HG03469 (cell line): ENCODE measurements around the gene PARD3B.

ENCODE experiments used
- ATAC-seq: cut with Tn5 transposase; IDR thresholded peaks from one replicate; pipeline ENCODE4 v1.9.1; 2021; ENCODE audit warnings: mild to moderate bottlenecking, moderate library complexity, moderate number of reproducible peaks; ENCODE audit not compliant: unreplicated experiment

Gene PARD3B

GRCh38 chr2:204986641-204987040, 441.4 kb downstream of the PARD3B start:
- ATAC-seq: no peak

GRCh38 chr2:204988836-204989235, 443.6 kb downstream of the PARD3B start:
- ATAC-seq: no peak

GRCh38 chr2:204989877-204990276, 444.6 kb downstream of the PARD3B start:
- ATAC-seq: no peak

- no peak for ATAC-seq
These were observed 456.2 kb downstream of the PARD3B start for GRCh38 chr2:205001300-205001966.

- ATAC-seq: no peak
These were observed 457.1 kb downstream of the PARD3B start for GRCh38 chr2:205002390-205002789.

GRCh38 chr2:205003288-205003687, 458.0 kb downstream of the PARD3B start:
- ATAC-seq: no peak

- ATAC-seq: no peak
These were observed 464.9 kb downstream of the PARD3B start for GRCh38 chr2:205010196-205010595.

- no peak for ATAC-seq
These were observed 465.8 kb downstream of the PARD3B start for GRCh38 chr2:205011031-205011430.

- ATAC-seq: no peak
These were observed 467.7 kb downstream of the PARD3B start for GRCh38 chr2:205012961-205013360.

GRCh38 chr2:205013586-205013985, 468.3 kb downstream of the PARD3B start:
- ATAC-seq: no peak

- no peak for ATAC-seq
These were observed 468.9 kb downstream of the PARD3B start for GRCh38 chr2:205014201-205014600.

GRCh38 chr2:205017381-205017780, 472.1 kb downstream of the PARD3B start:
- ATAC-seq: no peak

- no peak for ATAC-seq
These were observed 472.6 kb downstream of the PARD3B start for GRCh38 chr2:205017912-205018311.

GRCh38 chr2:205020673-205021072, 475.4 kb downstream of the PARD3B start:
- no peak for ATAC-seq

- ATAC-seq: no peak
These were observed 477.6 kb downstream of the PARD3B start for GRCh38 chr2:205022841-205023240.

- no peak for ATAC-seq
These were observed 479.7 kb downstream of the PARD3B start for GRCh38 chr2:205024822-205025518.

- no peak for ATAC-seq
These were observed 480.4 kb downstream of the PARD3B start for GRCh38 chr2:205025580-205026240.

GRCh38 chr2:205030695-205031094, 485.4 kb downstream of the PARD3B start:
- no peak for ATAC-seq

- ATAC-seq: no peak
These were observed 486.8 kb downstream of the PARD3B start for GRCh38 chr2:205032093-205032551.

- ATAC-seq: no peak
These were observed 488.2 kb downstream of the PARD3B start for GRCh38 chr2:205033431-205033830.

GRCh38 chr2:205034034-205034433, 488.8 kb downstream of the PARD3B start:
- no peak for ATAC-seq

GRCh38 chr2:205040323-205040722, 495.0 kb downstream of the PARD3B start:
- ATAC-seq: no peak
